Astrocyte (in vitro differentiated cells and primary cell): ENCODE data around the gene BBS9.

ENCODE experiments used
- CTCF ChIP-seq: IDR thresholded peaks from 2 replicates; pipeline ENCODE4 v1.5.1; 2011; ENCODE audit warnings: low read depth, mild to moderate bottlenecking, inconsistent platforms, low read length, moderate library complexity; ENCODE audit not compliant: insufficient read depth
- EZH2 ChIP-seq: IDR thresholded peaks from 2 replicates; pipeline ENCODE4 v1.6.1; 2012; ENCODE audit warnings: mild to moderate bottlenecking, low read length, inconsistent platforms; ENCODE audit not compliant: insufficient read depth

- no peak for TF ChIP-seq EZH2
- no peak for TF ChIP-seq CTCF
Measured at GRCh38 chr7:33610918-33611317, 481.6 kb downstream of the BBS9 start.
